Esophagus squamous epithelium (tissue), 4 donors: ENCODE results near the gene USP17L5.
"Not testable (repeated sequence)": the region's sequence is repeated elsewhere in the genome, so short reads cannot be mapped to it uniquely, and the experiment has no call there.

Experiments used
- POLR2A ChIP-seq, 4 donors: fragments of 450-650 bp; IDR thresholded peaks; one replicate each; pipeline ENCODE4 v1.6.1; 2017; ENCODE audit warnings: antibody characterized with exemption in 4 of 4, mild to moderate bottlenecking in 4 of 4, moderate library complexity in 3 of 4
- TF ChIP-seq, protein P1 (sequence below), 6 experiments: fragments of 450-650 bp in 4 of 6; fragments of 200-600 bp in 2 of 6; sonication (generic) in 2 of 6; IDR thresholded peaks; one replicate each; pipeline ENCODE4 v1.5.1; 2016 to 2019; ENCODE audit warnings: antibody characterized with exemption in 6 of 6, mild to moderate bottlenecking in 4 of 6, moderate library complexity in 4 of 6

DNA sequence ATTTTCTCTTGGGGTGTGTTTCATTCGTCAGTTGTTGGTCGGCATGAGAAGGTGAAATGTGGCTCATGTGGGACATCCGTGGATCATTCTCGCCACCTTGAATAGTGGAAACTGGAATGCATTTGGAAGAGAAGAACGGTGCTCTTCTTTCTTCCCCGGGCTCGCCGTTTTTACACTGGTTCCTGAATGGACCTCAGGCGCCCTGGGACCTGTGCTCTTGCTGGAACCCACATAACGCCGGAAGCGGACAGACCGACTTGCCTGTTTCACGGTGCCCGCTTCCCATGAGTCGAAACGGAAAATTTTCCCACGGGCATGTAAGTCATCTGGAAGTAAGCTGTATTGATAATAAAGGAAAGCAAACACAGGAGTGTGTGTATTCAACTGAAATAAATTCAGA lies 11.7 kb downstream of the USP17L5 start:
- TF ChIP-seq, protein P1, sequence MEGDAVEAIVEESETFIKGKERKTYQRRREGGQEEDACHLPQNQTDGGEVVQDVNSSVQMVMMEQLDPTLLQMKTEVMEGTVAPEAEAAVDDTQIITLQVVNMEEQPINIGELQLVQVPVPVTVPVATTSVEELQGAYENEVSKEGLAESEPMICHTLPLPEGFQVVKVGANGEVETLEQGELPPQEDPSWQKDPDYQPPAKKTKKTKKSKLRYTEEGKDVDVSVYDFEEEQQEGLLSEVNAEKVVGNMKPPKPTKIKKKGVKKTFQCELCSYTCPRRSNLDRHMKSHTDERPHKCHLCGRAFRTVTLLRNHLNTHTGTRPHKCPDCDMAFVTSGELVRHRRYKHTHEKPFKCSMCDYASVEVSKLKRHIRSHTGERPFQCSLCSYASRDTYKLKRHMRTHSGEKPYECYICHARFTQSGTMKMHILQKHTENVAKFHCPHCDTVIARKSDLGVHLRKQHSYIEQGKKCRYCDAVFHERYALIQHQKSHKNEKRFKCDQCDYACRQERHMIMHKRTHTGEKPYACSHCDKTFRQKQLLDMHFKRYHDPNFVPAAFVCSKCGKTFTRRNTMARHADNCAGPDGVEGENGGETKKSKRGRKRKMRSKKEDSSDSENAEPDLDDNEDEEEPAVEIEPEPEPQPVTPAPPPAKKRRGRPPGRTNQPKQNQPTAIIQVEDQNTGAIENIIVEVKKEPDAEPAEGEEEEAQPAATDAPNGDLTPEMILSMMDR (IDR thresholded peaks at IDR 0.05): not testable (repeated sequence)
- TF ChIP-seq POLR2A (IDR thresholded peaks at IDR 0.05): not testable (repeated sequence)
